ENCODE results near the gene IGF2BP3. TPM values are rescaled to one million over a fixed set of nuclear protein-coding genes. Genes with fewer than 3 reads are reported as not detected.

IGF2BP3 gene
- total RNA-seq, 3 donors from 2014 or later (not counting 1 experiment from before 2014, with no cell fraction given), result 1.4 to 2.9 TPM; not detected in 1

DNA sequence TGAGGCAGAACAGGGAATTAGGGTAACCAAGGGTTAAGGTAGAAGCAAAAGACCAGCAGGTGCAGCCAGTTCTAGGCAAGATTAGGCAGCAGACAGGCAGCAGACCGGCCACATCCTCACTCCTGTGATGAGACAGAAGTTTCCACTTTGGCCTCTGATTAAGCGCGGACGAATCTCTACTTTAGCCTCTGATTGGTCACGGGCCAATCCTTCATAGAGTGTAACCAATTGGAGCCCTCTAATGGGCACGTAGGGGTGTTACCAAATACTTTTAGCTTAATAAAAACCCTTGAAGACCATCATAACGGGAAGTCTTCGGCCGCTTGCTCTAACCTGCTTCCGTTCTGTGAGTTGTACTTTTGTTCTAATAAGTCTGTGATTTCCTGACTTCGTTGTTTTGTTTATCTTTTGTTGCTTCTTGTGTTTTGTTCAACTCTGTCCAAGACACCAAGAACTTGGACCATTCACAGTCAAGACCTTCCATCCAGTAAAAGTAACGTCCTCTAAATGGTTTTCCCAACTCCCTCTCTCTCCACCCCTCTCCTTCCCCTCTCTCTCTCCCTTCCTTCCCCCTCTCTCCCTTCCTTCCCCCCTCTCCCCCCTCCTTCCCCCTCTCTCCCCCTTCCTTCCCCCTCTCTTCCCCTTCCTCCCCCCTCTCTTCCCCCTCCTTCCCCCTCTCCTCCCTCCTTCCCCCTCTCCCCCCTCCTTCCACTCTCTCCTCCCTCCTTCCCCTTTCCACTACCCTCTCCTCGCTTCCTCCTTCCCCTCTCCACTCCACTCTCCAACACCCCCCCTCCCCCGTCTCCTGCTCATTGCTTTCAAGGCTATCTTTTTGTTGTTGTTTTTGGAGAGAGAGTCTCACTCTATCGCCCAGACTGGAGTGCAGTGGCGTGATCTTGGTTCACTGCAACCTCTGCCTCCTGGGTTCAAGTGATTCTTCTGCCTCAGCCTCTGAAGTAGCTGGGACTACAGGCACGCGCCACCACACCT lies 184.3 kb downstream of the IGF2BP3 start:
- no peak for DNase-seq
- Histone ChIP-seq H3K9me3 (ENCODE audit: control insufficient read depth, insufficient read depth, low read length) (no peaks in the 10 kb centered on the region), H3K36me3 (ENCODE audit: control insufficient read depth, insufficient read depth, low read length) (no peaks in the 10 kb centered on the region), H3K4me1 (ENCODE audit: control insufficient read depth, insufficient read depth, low read length) (peaks cover 15% of the 10 kb centered on the region), H3K27me3 (ENCODE audit: control insufficient read depth, insufficient read depth, low read length) (no peaks in the 10 kb centered on the region), H3K27ac (ENCODE audit: low read length) (no peak overlapping the region), H3K4me3 (ENCODE audit: low read length) (no peak overlapping the region)
- no peak overlapping the region for H3K27ac Mint-ChIP-seq
- H3K4me3 Mint-ChIP-seq, result no peak overlapping the region
- no peaks in the 10 kb centered on the region for H3K27me3 Mint-ChIP-seq (ENCODE audit: low read depth in 2 of 2)
- no peak for ATAC-seq
- H3K9me3 Mint-ChIP-seq, result no peaks in the 10 kb centered on the region
- peaks cover 6 to 7% of the 10 kb centered on the region in 2 donors for H3K4me1 Mint-ChIP-seq
- intact Hi-C loops (cut with micrococcal nuclease), result no loop called here
- no peaks in the 10 kb centered on the region for H3K36me3 Mint-ChIP-seq
- WGBS (ENCODE audit: insufficient coverage), result 90% methylated on average over 15 of the region's 18 CpGs
- TF ChIP-seq, protein P1, sequence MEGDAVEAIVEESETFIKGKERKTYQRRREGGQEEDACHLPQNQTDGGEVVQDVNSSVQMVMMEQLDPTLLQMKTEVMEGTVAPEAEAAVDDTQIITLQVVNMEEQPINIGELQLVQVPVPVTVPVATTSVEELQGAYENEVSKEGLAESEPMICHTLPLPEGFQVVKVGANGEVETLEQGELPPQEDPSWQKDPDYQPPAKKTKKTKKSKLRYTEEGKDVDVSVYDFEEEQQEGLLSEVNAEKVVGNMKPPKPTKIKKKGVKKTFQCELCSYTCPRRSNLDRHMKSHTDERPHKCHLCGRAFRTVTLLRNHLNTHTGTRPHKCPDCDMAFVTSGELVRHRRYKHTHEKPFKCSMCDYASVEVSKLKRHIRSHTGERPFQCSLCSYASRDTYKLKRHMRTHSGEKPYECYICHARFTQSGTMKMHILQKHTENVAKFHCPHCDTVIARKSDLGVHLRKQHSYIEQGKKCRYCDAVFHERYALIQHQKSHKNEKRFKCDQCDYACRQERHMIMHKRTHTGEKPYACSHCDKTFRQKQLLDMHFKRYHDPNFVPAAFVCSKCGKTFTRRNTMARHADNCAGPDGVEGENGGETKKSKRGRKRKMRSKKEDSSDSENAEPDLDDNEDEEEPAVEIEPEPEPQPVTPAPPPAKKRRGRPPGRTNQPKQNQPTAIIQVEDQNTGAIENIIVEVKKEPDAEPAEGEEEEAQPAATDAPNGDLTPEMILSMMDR (IDR thresholded peaks at IDR 0.05), result no peak

DNA sequence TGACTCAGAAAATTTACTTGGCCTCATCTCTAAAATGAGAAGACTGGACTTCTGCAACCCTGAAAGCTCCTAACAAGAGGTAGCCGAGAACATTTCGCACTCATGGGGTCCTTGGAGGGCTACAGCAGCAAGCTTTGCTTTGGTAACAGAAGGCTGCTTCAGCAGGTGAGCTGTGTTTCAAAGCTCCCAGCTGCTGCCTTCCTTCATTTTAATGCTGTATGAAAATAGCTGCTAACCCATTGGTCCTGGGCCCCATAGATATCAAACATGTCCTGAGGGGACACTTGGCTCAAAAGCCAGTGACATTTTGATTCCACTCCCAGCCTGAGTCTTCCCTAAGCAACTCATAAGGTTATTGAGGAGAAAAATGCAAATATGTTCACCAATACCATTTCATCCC lies 185.4 kb downstream of the IGF2BP3 start:
- Mint-ChIP-seq H3K27ac (no peak overlapping the region), H3K4me3 (no peak overlapping the region), H3K27me3 (ENCODE audit: low read depth in 2 of 2) (no peaks in the 10 kb centered on the region), H3K4me1 (peaks cover 6 to 7% of the 10 kb centered on the region in 2 donors), H3K9me3 (no peaks in the 10 kb centered on the region), H3K36me3 (no peaks in the 10 kb centered on the region)
- no peak overlapping the region for H3K4me3 ChIP-seq (ENCODE audit: low read length)
- no peaks in the 10 kb centered on the region for H3K36me3 ChIP-seq (ENCODE audit: control insufficient read depth, insufficient read depth, low read length)
- H3K27ac ChIP-seq (ENCODE audit: low read length), result no peak overlapping the region
- peaks cover 11% of the 10 kb centered on the region for H3K4me1 ChIP-seq (ENCODE audit: control insufficient read depth, insufficient read depth, low read length)
- no peaks in the 10 kb centered on the region for H3K9me3 ChIP-seq (ENCODE audit: control insufficient read depth, insufficient read depth, low read length)
- WGBS (ENCODE audit: insufficient coverage), result 93% methylated on average over 2 of the region's 2 CpGs
- no peak for DNase-seq
- intact Hi-C loops (cut with micrococcal nuclease), result no loop called here
- H3K27me3 ChIP-seq (ENCODE audit: control insufficient read depth, insufficient read depth, low read length), result no peaks in the 10 kb centered on the region
- TF ChIP-seq, protein P1 (IDR thresholded peaks at IDR 0.05), result no peak
- ATAC-seq, result no peak

DNA sequence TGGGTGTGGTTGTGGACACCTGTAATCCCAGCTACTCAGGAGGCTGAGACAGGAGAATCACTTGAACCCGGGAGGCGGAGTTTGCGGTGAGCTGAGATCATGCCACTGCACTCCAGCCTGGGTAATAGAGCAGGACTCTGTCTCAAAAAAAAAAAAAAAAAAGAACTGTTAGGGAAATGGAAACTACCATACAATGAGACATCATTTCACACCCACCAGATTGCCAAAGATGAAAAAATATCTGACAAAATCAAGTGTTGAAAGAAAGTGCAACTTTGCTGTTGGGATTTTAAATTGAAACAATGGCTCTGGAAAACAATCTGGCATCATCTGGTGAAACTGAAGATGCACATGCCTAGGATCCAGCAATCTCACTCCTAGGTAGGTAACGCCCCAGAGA lies 187.2 kb downstream of the IGF2BP3 start:
- no peak overlapping the region for H3K27ac ChIP-seq (ENCODE audit: low read length)
- TF ChIP-seq, protein P1 (IDR thresholded peaks at IDR 0.05), result no peak
- H3K36me3 ChIP-seq (ENCODE audit: control insufficient read depth, insufficient read depth, low read length), result no peaks in the 10 kb centered on the region
- H3K27me3 ChIP-seq (ENCODE audit: control insufficient read depth, insufficient read depth, low read length), result no peaks in the 10 kb centered on the region
- 95% methylated on average over 4 of the region's 4 CpGs for WGBS (ENCODE audit: insufficient coverage)
- H3K27me3 Mint-ChIP-seq (ENCODE audit: low read depth in 2 of 2), result no peaks in the 10 kb centered on the region
- no peak overlapping the region for H3K4me3 Mint-ChIP-seq
- H3K27ac Mint-ChIP-seq, result no peak overlapping the region
- H3K9me3 ChIP-seq (ENCODE audit: control insufficient read depth, insufficient read depth, low read length), result no peaks in the 10 kb centered on the region
- H3K4me1 ChIP-seq (ENCODE audit: control insufficient read depth, insufficient read depth, low read length), result peaks cover 7% of the 10 kb centered on the region
- intact Hi-C loops (cut with micrococcal nuclease), result no loop called here
- no peak for ATAC-seq
- no peak for DNase-seq
- H3K36me3 Mint-ChIP-seq, result no peaks in the 10 kb centered on the region
- no peaks in the 10 kb centered on the region for H3K9me3 Mint-ChIP-seq
- H3K4me3 ChIP-seq (ENCODE audit: low read length), result no peak overlapping the region
- peaks cover 6% of the 10 kb centered on the region in 2 donors for H3K4me1 Mint-ChIP-seq
